ENCODE results near the gene SMOC2. TPM values are rescaled to one million over a fixed set of nuclear protein-coding genes. Genes with fewer than 3 reads are reported as not detected.

SMOC2 gene
- polyA plus RNA-seq, 2 of the 4 experiments (the other 2 are of a cell fraction) = not detected

DNA sequence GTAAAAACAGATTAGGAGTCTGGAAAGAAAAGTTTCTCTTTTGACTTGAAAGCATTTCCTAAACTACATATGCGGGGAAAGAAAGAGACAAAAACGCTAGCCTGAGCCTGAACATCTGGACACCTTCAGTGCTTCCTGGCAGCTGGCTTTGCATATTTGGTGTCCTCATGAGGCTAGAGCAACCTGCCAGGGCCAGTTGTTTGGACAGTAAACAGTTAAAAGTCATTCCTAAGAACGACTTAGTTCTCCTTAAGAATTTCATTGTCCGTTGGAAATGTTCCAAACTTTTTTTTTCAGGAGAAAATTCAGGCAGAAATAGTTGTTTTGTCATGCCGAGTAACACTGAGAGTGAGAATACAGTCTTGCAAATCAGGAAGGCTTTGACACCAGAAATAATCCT is 199.8 kb downstream of the SMOC2 start:
- DNase-seq (ENCODE audit: low read depth in 1 of 2, low spot score in 1 of 2) (no peak), ATAC-seq (no peak), FAIRE-seq (no peak)
- H3K4me2 ChIP-seq = no peak overlapping the region; the same call in 2 of the 3 replicates
- CTCF ChIA-PET = no interaction called here
- 38% methylated on average over 5 of the region's 5 CpGs for WGBS (ENCODE audit: missing lambda C conversion rate)
- H3K9me3 ChIP-seq = no peaks in the 10 kb centered on the region
- no peak overlapping the region for H3K4me3 ChIP-seq
- TF ChIP-seq CEBPB (IDR thresholded peaks at IDR 0.05) (no peak), JUN (IDR thresholded peaks at IDR 0.05) (no peak), ZSCAN20 (CRISPR knock-in tag; IDR thresholded peaks at IDR 0.05) (no peak), MYC (IDR thresholded peaks at IDR 0.05; ENCODE audit: borderline replicate concordance, low read length) (no peak), RCOR1 (IDR thresholded peaks at IDR 0.05; ENCODE audit: low read depth, low read length) (no peak), SMC3 (IDR thresholded peaks at IDR 0.05) (no peak), ZC3H11A (IDR thresholded peaks at IDR 0.05) (no peak), RNF2 (IDR thresholded peaks at IDR 0.05; ENCODE audit: borderline replicate concordance, low read depth) (no peak), CBX8 (IDR thresholded peaks at IDR 0.05) (no peak), ESRRA (IDR thresholded peaks at IDR 0.05; ENCODE audit: borderline replicate concordance, low read length) (no peak), NR3C1 (IDR thresholded peaks at IDR 0.05) (no peak), FOXS1 (CRISPR knock-in tag; IDR thresholded peaks at IDR 0.05) (no peak), TP53 (CRISPR knock-in tag; IDR thresholded peaks at IDR 0.05) (no peak), FOSB (CRISPR knock-in tag; IDR thresholded peaks at IDR 0.05) (no peak), SREBF2 (IDR thresholded peaks at IDR 0.05) (no peak)
- TF ChIP-seq, protein P1, sequence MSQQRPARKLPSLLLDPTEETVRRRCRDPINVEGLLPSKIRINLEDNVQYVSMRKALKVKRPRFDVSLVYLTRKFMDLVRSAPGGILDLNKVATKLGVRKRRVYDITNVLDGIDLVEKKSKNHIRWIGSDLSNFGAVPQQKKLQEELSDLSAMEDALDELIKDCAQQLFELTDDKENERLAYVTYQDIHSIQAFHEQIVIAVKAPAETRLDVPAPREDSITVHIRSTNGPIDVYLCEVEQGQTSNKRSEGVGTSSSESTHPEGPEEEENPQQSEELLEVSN (IDR thresholded peaks at IDR 0.05; ENCODE audit: borderline replicate concordance, low read depth) = no peak
- TF ChIP-seq, protein P2, sequence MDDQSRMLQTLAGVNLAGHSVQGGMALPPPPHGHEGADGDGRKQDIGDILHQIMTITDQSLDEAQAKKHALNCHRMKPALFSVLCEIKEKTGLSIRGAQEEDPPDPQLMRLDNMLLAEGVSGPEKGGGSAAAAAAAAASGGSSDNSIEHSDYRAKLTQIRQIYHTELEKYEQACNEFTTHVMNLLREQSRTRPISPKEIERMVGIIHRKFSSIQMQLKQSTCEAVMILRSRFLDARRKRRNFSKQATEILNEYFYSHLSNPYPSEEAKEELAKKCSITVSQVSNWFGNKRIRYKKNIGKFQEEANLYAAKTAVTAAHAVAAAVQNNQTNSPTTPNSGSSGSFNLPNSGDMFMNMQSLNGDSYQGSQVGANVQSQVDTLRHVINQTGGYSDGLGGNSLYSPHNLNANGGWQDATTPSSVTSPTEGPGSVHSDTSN (IDR thresholded peaks at IDR 0.05) = no peak
- TF ChIP-seq, protein P3, sequence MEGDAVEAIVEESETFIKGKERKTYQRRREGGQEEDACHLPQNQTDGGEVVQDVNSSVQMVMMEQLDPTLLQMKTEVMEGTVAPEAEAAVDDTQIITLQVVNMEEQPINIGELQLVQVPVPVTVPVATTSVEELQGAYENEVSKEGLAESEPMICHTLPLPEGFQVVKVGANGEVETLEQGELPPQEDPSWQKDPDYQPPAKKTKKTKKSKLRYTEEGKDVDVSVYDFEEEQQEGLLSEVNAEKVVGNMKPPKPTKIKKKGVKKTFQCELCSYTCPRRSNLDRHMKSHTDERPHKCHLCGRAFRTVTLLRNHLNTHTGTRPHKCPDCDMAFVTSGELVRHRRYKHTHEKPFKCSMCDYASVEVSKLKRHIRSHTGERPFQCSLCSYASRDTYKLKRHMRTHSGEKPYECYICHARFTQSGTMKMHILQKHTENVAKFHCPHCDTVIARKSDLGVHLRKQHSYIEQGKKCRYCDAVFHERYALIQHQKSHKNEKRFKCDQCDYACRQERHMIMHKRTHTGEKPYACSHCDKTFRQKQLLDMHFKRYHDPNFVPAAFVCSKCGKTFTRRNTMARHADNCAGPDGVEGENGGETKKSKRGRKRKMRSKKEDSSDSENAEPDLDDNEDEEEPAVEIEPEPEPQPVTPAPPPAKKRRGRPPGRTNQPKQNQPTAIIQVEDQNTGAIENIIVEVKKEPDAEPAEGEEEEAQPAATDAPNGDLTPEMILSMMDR (IDR thresholded peaks at IDR 0.05) = no peak
- TF ChIP-seq, protein P4, sequence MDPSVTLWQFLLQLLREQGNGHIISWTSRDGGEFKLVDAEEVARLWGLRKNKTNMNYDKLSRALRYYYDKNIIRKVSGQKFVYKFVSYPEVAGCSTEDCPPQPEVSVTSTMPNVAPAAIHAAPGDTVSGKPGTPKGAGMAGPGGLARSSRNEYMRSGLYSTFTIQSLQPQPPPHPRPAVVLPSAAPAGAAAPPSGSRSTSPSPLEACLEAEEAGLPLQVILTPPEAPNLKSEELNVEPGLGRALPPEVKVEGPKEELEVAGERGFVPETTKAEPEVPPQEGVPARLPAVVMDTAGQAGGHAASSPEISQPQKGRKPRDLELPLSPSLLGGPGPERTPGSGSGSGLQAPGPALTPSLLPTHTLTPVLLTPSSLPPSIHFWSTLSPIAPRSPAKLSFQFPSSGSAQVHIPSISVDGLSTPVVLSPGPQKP (IDR thresholded peaks at IDR 0.05; ENCODE audit: low read depth, low read length) = no peak
- 0 out of 3 replicates have a peak, but pooled peaks cover 7% of the 10 kb centered on the region for H3K4me1 ChIP-seq
- H3K27ac ChIP-seq = no peak overlapping the region
- POLR2A ChIA-PET = no interaction called here

DNA sequence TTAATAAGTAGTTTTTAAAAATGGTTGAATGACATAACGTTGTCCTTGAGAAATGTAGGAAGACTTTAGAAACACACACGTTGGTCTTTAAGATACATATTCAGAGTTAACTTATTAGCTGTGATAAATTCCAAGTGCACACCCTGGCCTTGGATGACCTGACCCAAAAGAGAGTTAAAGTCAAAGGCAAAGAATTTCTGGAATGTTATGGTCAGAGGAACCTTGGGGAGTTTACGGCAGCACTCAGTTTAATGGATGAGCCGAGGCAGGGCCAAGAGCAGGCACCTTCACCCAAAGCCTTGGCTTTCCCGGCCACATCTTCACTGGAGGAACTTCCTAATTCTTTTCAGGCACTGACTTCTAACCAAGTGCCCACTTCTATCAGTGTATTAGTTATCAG is 200.5 kb downstream of the SMOC2 start:
- 0 out of 3 replicates have a peak, but pooled peaks cover 7% of the 10 kb centered on the region for H3K4me1 ChIP-seq
- DNase-seq (ENCODE audit: low read depth in 1 of 2, low spot score in 1 of 2) (no peak), ATAC-seq (no peak), FAIRE-seq (no peak)
- no peak overlapping the region for H3K4me3 ChIP-seq
- H3K4me2 ChIP-seq = peak overlapping the region; percentile 21; the same call in 1 of the 3 replicates
- WGBS (ENCODE audit: missing lambda C conversion rate) = 25% methylated on average over 5 of the region's 5 CpGs
- H3K27ac ChIP-seq = no peak overlapping the region
- ChIA-PET CTCF (no interaction called here), POLR2A (no interaction called here)
- H3K9me3 ChIP-seq = no peaks in the 10 kb centered on the region
- TF ChIP-seq KDM1A (IDR thresholded peaks at IDR 0.05; ENCODE audit: low read depth) (no peak), ZFP36 (IDR thresholded peaks at IDR 0.05; ENCODE audit: borderline replicate concordance, partially characterized antibody) (no peak), RNF2 (IDR thresholded peaks at IDR 0.05; ENCODE audit: borderline replicate concordance, low read depth) (no peak), HDAC2 (IDR thresholded peaks at IDR 0.05) (no peak), MYC (IDR thresholded peaks at IDR 0.05; ENCODE audit: borderline replicate concordance, low read length) (no peak), EHMT2 (IDR thresholded peaks at IDR 0.05; ENCODE audit: low read depth) (no peak), CEBPB (IDR thresholded peaks at IDR 0.05) (no peak), BHLHE40 (IDR thresholded peaks at IDR 0.05; ENCODE audit: low read depth, low read length) (no peak), ZSCAN20 (CRISPR knock-in tag; IDR thresholded peaks at IDR 0.05) (no peak), RARB (CRISPR knock-in tag; IDR thresholded peaks at IDR 0.05) (no peak), JUN (IDR thresholded peaks at IDR 0.05) (no peak), CHD4 (IDR thresholded peaks at IDR 0.05; ENCODE audit: borderline replicate concordance) (no peak), MAZ (IDR thresholded peaks at IDR 0.05; ENCODE audit: borderline replicate concordance, low read depth, low read length) (no peak)
- TF ChIP-seq, protein P5, sequence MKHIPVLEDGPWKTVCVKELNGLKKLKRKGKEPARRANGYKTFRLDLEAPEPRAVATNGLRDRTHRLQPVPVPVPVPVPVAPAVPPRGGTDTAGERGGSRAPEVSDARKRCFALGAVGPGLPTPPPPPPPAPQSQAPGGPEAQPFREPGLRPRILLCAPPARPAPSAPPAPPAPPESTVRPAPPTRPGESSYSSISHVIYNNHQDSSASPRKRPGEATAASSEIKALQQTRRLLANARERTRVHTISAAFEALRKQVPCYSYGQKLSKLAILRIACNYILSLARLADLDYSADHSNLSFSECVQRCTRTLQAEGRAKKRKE (CRISPR knock-in tag; IDR thresholded peaks at IDR 0.05; ENCODE audit: low read depth) = no peak
- TF ChIP-seq, protein P6, sequence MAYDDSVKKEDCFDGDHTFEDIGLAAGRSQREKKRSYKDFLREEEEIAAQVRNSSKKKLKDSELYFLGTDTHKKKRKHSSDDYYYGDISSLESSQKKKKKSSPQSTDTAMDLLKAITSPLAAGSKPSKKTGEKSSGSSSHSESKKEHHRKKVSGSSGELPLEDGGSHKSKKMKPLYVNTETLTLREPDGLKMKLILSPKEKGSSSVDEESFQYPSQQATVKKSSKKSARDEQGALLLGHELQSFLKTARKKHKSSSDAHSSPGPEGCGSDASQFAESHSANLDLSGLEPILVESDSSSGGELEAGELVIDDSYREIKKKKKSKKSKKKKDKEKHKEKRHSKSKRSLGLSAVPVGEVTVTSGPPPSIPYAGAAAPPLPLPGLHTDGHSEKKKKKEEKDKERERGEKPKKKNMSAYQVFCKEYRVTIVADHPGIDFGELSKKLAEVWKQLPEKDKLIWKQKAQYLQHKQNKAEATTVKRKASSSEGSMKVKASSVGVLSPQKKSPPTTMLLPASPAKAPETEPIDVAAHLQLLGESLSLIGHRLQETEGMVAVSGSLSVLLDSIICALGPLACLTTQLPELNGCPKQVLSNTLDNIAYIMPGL (CRISPR knock-in tag; IDR thresholded peaks at IDR 0.05; ENCODE audit: borderline replicate concordance) = no peak
- TF ChIP-seq, protein P2 (IDR thresholded peaks at IDR 0.05) = no peak
- TF ChIP-seq, protein P7, sequence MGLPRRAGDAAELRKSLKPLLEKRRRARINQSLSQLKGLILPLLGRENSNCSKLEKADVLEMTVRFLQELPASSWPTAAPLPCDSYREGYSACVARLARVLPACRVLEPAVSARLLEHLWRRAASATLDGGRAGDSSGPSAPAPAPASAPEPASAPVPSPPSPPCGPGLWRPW (IDR thresholded peaks at IDR 0.05) = no peak

Measured in A549 (cell line).